ENCODE results near the gene OR6V1. TPM values are rescaled to one million over a fixed set of nuclear protein-coding genes. Genes with fewer than 3 reads are reported as not detected.

OR6V1 gene
- total and polyA plus RNA-seq, 8 donors = not detected

- no peaks in the 10 kb centered on the region for H3K36me3 ChIP-seq
- H3K9me3 ChIP-seq = no peaks in the 10 kb centered on the region
- no peak overlapping the region for H3K4me3 ChIP-seq
- no peak overlapping the region for H3K27ac ChIP-seq
- ATAC-seq (no peak), DNase-seq (no peak)
- TF ChIP-seq CTCF (IDR thresholded peaks at IDR 0.05) = no peak
- no peaks in the 10 kb centered on the region for H3K4me1 ChIP-seq
- intact Hi-C loops (cut with DNase I) = no loop called here
- no peaks in the 10 kb centered on the region for H3K27me3 ChIP-seq
Observed at GRCh38 chr7:143025371-143025770, 26.8 kb upstream of the OR6V1 start.

GRCh38 chr7:143027032-143027431, 25.1 kb upstream of the OR6V1 start, which contains the start of gene OR9A2:
Gene OR9A2 (minus strand): TSS chr7:143027132. CDS start chr7:143027132, 0 bp downstream.
- H3K27ac ChIP-seq = no peak within 1 kb of the TSS
- H3K36me3 ChIP-seq = no peaks in the 10 kb centered on the region
- ATAC-seq (no peak), DNase-seq (no peak)
- no peaks in the 10 kb centered on the region for H3K9me3 ChIP-seq
- intact Hi-C loops (cut with DNase I) = no loop called here
- H3K27me3 ChIP-seq = peaks cover 0 to under 1% of the 10 kb centered on the region in 2 donors
- no peak for TF ChIP-seq CTCF (IDR thresholded peaks at IDR 0.05)
- no peaks in the 10 kb centered on the region for H3K4me1 ChIP-seq
- no peak within 1 kb of the TSS for H3K4me3 ChIP-seq

- ATAC-seq (no peak), DNase-seq (no peak)
- Histone ChIP-seq H3K27me3 (peaks cover 0 to 7% of the 10 kb centered on the region in 2 donors), H3K4me1 (no peaks in the 10 kb centered on the region), H3K27ac (no peak overlapping the region), H3K36me3 (no peaks in the 10 kb centered on the region), H3K9me3 (no peaks in the 10 kb centered on the region), H3K4me3 (no peak overlapping the region)
- no peak for TF ChIP-seq CTCF (IDR thresholded peaks at IDR 0.05)
- intact Hi-C loops (cut with DNase I) = no loop called here
Observed at GRCh38 chr7:143027683-143028082, 24.5 kb upstream of the OR6V1 start.

GRCh38 chr7:143038635-143039034, 13.5 kb upstream of the OR6V1 start:
- intact Hi-C loops (cut with DNase I) = no loop called here
- Histone ChIP-seq H3K4me1 (no peaks in the 10 kb centered on the region), H3K4me3 (no peak overlapping the region), H3K27me3 (no peaks in the 10 kb centered on the region), H3K27ac (no peak overlapping the region), H3K36me3 (no peaks in the 10 kb centered on the region), H3K9me3 (peaks cover 0 to 9% of the 10 kb centered on the region in 2 donors)
- DNase-seq (no peak), ATAC-seq (no peak)
- TF ChIP-seq CTCF (IDR thresholded peaks at IDR 0.05) = no peak

GRCh38 chr7:143040209-143040715, 11.9 kb upstream of the OR6V1 start:
- TF ChIP-seq CTCF (IDR thresholded peaks at IDR 0.05) = no peak
- ATAC-seq = no peak
- no peak for DNase-seq

More at GRCh38 chr7:143040209-143040715, 11.9 kb upstream of the OR6V1 start:
- H3K4me1 ChIP-seq = no peaks in the 10 kb centered on the region
- H3K27ac ChIP-seq = no peak overlapping the region
- H3K36me3 ChIP-seq = no peaks in the 10 kb centered on the region
- H3K27me3 ChIP-seq = no peaks in the 10 kb centered on the region
- no peak overlapping the region for H3K4me3 ChIP-seq
- intact Hi-C loops (cut with DNase I) = no loop called here
- peaks cover 0 to 4% of the 10 kb centered on the region in 2 donors for H3K9me3 ChIP-seq
